Immature natural killer cell (primary cell): ENCODE measurements around the gene APC2. TPM values are rescaled to one million over a fixed set of nuclear protein-coding genes. Genes with fewer than 3 reads are reported as not detected.

Experiments
- DNase-seq, 3 donors: peaks; one replicate each; pipeline ENCODE4 v3.0.0; 2022; ENCODE audit warnings: mixed read lengths in 1 of 3
- H3K27ac Mint-ChIP-seq, 6 donors: one replicate each; pipeline ENCODE4 v1.8.0; 2020; ENCODE audit warnings: mixed read lengths in 6 of 6, mild to moderate bottlenecking in 5 of 6, inconsistent platforms in 4 of 6, moderate library complexity in 3 of 6
- H3K27me3 Mint-ChIP-seq, 3 donors: one replicate each; pipeline ENCODE4 v1.8.0; 2020 to 2021; ENCODE audit warnings: low read depth in 3 of 3, mild to moderate bottlenecking in 3 of 3, mixed read lengths in 3 of 3, moderate library complexity in 3 of 3, inconsistent platforms in 1 of 3
- H3K36me3 Mint-ChIP-seq, 3 donors: one replicate each; pipeline ENCODE4 v1.8.0; 2020; ENCODE audit warnings: mixed read lengths in 3 of 3, inconsistent platforms in 2 of 3, mild to moderate bottlenecking in 2 of 3
- H3K4me1 Mint-ChIP-seq, 2 donors: one replicate each; pipeline ENCODE4 v1.8.0; 2020; ENCODE audit warnings: inconsistent platforms in 2 of 2, mild to moderate bottlenecking in 2 of 2, mixed read lengths in 2 of 2, moderate library complexity in 1 of 2
- H3K4me3 Mint-ChIP-seq, 5 donors: one replicate each; pipeline ENCODE4 v1.8.0; 2020; ENCODE audit warnings: mild to moderate bottlenecking in 5 of 5, mixed read lengths in 5 of 5, inconsistent platforms in 3 of 5, moderate library complexity in 3 of 5
- H3K9me3 Mint-ChIP-seq, 6 donors: one replicate each; pipeline ENCODE4 v1.8.0; 2020; ENCODE audit warnings: mild to moderate bottlenecking in 6 of 6, mixed read lengths in 6 of 6, inconsistent platforms in 4 of 6, moderate library complexity in 3 of 6
- polyA plus RNA-seq, 3 donors: library from polyadenylated mRNA; unstranded; fragments of 300-500 nt; fragmentation: Illumina TruSeq; gene quantifications; one replicate each; pipeline ENCODE4 v1.2.3, GENCODE V29; 2021

Gene APC2
- polyA plus RNA-seq = under 1 TPM in 1 of 3 donors, not detected in 2; 0.06 TPM

DNA sequence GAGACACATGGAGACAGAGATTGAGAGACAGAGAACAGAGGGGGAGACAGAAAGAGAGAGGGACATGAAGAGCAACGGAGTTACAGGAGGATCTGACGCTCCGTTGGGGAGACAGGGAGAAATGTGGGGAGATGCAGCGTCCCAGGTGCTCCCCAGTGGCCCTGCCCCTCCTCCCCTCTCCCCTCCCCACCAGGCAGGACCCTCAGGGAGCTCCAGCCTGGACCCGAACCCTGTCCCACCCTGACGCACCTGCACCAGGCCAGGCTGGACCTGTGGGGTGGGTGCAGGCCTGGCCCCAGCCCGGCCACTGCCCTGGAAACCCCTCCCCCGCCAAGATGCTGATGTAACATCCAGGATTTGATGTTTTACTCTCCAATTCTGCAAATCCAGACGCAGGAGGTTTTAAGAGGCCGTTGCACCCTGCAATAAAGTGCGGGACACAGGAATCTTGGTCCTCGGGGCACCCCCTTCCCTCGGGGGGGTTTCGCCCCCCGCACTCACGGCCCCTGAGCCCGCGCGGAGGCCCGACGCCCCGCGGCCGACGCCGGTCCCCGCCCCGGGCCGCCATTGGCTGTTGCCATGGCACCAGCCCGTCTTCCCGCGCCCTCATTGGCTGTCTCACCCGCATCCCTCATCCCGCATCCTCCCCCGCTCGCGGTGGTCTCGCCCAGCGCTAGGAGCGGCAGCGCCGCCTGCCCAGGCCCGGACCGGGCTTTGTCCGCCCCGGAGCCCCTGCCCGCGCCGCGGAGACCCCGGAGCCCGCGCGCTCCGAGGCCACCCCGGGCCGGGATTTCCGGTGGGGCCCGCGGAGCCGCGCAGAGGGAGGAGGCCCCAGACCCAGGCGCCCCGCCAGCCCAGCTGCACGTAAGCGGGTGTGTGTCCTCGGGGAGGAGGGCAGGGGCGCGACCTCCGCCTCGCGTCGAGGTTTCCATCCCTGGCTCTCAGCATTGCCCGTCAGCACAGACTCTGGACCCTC lies at the start of gene APC2:
Gene APC2 (plus strand): TSS at position 655 of the 976 bp plus-strand sequence. CDS start 2,881 bp downstream, outside the sequence.
- Mint-ChIP-seq H3K27ac (peak within 1 kb of the TSS in 2 of 6 donors; percentile 30 to 45), H3K27me3 (peaks cover 18 to 36% (median 24%) of the 10 kb centered on the region in 3 donors), H3K9me3 (no peaks in the 10 kb centered on the region), H3K36me3 (no peaks in the 10 kb centered on the region), H3K4me1 (peaks cover 21 to 25% of the 10 kb centered on the region in 2 donors), H3K4me3 (peak within 1 kb of the TSS in 3 of 5 donors; percentile 26 to 62 (median 61))
- peak in 2 of 3 donors; percentile 37 to 43 for DNase-seq

- Mint-ChIP-seq H3K27me3 (peaks cover 0 to 5% (median 4%) of the 10 kb centered on the region in 3 donors), H3K27ac (no peak overlapping the region), H3K4me3 (peak overlapping the region; percentile 30 to 71 (median 63)), H3K9me3 (no peaks in the 10 kb centered on the region), H3K36me3 (no peaks in the 10 kb centered on the region), H3K4me1 (peaks cover 11 to 18% of the 10 kb centered on the region in 2 donors)
- no peak for DNase-seq
These were observed 49.4 kb upstream of the APC2 start for GRCh38 chr19:1400281-1401137.

GRCh38 chr19:1401138-1401888 lies 48.6 kb upstream of the APC2 start, which contains the start of gene GAMT:
Gene GAMT (minus strand): TSS chr19:1401542. CDS start chr19:1401476, 66 bp downstream.
- Mint-ChIP-seq H3K4me3 (peak within 1 kb of the TSS; percentile 64 to 84 (median 71)), H3K36me3 (no peaks in the 10 kb centered on the region), H3K9me3 (no peaks in the 10 kb centered on the region), H3K4me1 (peaks cover 12 to 19% of the 10 kb centered on the region in 2 donors), H3K27ac (no peak within 1 kb of the TSS), H3K27me3 (peaks cover 0 to 5% (median 4%) of the 10 kb centered on the region in 3 donors)
- peak; percentile 46 to 54 (median 50) for DNase-seq

DNA sequence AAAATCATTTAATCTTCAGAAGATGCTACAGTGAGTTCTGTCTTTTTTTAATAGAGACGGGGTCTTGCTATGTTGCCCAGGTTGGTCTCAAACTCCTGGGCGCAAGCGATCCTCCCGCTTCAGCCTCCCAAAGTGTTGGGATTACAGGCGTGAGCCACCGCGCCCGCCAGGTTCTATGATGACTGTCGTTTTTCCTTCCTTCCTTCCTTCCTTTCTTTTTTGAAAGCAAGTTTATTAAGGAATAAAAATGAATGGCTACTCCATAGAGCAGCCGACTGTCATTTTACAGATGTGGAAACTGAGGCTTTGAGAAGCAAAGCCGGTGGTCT lies 48.1 kb upstream of the APC2 start:
- H3K4me3 Mint-ChIP-seq = peak overlapping the region; percentile 57 to 75 (median 67)
- peaks cover 17 to 24% of the 10 kb centered on the region in 2 donors for H3K4me1 Mint-ChIP-seq
- peaks cover 2 to 9% (median 4%) of the 10 kb centered on the region in 3 donors for H3K27me3 Mint-ChIP-seq
- DNase-seq = no peak
- H3K27ac Mint-ChIP-seq = no peak overlapping the region
- H3K9me3 Mint-ChIP-seq = no peaks in the 10 kb centered on the region
- no peaks in the 10 kb centered on the region for H3K36me3 Mint-ChIP-seq

DNA sequence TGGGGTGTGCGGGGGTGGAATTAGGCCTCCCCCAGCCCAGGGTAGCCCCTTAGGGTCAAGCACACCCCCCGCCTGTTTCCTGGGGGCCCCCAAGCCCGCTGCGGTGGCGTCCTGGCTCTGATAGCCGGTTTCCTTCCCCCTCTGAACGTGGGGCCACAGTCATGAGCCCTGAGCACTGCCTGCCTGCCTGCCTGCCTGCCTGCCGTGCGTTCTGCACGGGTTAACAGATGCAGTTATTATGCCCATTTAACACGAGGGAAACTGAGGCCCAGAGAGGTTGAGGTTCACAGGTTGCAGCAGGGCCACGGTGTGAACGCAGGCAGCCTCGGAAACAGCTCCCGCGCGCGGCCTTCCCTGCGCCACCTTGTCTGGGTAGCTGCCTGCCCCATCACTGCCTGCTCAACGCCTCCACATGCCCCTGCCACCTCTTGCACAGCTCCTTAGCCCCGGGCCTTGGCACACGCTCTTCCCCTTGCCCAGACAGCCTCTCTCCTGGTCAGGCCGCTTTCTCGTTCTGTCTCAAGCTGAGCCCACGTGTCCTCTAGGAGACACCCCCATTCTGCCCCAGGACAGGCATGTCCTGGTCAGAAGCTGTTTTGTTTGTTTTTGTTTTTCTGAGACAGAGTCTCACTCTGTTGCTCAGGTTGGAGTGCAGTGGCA lies 47.4 kb upstream of the APC2 start:
- no peak for DNase-seq
- Mint-ChIP-seq H3K27me3 (peaks cover 4 to 13% (median 4%) of the 10 kb centered on the region in 3 donors), H3K4me3 (peak overlapping the region; percentile 41 to 84 (median 78)), H3K4me1 (peaks cover 19 to 24% of the 10 kb centered on the region in 2 donors), H3K9me3 (no peaks in the 10 kb centered on the region), H3K27ac (peak overlapping the region in 1 of 6 donors; percentile 57), H3K36me3 (no peaks in the 10 kb centered on the region)

DNA sequence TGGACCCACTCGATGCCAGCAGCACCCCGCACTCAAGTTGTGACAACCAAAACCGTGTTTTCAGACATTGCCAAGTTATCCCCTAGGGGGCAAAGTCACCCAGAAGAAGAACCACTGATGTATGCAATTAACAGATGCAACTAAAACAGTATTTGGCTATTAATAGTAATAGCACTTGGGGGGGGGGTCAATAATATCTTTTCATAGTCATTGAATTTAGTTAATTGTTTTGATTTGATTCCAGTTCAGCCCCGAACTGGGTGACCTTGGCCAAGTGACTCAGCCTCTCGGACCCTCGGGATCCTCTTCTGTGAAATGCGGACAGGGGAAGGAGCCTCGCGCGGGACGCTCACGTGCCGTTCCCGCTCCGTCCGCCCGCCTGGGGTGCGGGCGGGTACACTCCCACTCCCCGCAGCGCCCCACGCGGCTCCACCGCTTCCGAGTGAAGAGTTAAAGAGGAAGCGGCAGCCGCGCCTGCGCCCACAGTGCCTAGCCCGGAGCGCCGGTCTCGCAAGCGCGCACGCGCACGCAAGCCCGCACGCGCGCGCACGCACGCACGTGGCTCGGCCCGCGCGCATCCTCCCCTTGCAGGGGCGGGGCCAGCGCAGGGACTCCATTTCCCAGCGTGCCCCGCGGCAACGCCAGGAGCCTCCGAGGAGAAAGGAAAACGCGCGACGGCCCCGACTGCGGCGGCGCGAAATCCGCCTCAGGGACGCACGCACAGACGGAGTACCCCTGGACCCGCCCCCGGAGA lies 43.0 kb upstream of the APC2 start:
- Mint-ChIP-seq H3K36me3 (peaks cover 0 to 4% (median 0%) of the 10 kb centered on the region in 3 donors), H3K27me3 (peaks cover 11 to 27% (median 14%) of the 10 kb centered on the region in 3 donors), H3K27ac (peak overlapping the region; percentile 70 to 92 (median 78)), H3K4me1 (peaks cover 50 to 53% of the 10 kb centered on the region in 2 donors), H3K9me3 (no peaks in the 10 kb centered on the region), H3K4me3 (peak overlapping the region; percentile 65 to 83 (median 78))
- DNase-seq = peak; percentile 100

DNA sequence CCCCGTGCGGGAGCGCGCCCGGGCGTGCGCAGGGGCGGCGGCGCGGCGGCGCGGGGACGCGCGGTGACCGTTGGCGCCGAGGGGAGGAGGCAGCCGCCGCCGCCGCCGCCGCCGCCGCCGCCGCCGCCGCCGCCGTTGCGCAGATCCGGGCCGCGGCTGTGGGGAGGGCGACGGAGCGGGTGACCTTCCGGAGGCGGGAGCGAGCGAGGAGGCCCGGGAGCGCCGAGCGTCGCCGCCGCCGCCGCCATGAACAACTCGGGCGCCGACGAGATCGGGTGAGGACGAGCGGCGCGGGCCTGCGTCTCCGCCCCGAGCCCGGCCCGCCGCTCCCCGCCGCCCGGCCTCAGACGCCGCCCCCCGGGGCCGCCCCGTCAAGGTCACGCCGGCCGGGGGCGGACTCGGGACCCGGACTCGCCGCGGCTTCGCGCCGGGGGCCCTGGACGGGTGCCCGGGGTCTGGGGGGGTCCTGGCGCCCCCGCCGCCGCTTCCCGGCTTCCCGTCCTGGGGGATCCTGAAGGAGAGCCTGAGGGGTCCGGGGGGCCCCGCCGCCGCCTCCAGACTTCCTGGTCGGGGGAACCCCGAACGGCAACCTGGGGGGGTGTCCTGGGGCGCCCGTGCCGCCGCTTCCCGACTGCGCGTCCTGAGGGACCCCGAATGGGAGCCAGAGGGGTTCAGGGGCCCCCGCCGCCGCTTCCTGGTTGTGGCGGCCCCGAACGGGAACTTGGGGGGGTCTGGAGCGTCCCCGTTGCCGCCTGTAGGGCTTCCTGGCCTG lies 42.2 kb upstream of the APC2 start, which contains the start of gene DAZAP1:
Gene DAZAP1 (plus strand): TSS at position 59 of the 772 bp plus-strand sequence. CDS start 188 bp downstream, at position 247.
- H3K4me3 Mint-ChIP-seq = peak within 1 kb of the TSS; percentile 76 to 96 (median 94)
- H3K36me3 Mint-ChIP-seq = peaks cover 0 to 4% (median 0%) of the 10 kb centered on the region in 3 donors
- peaks cover 54 to 55% of the 10 kb centered on the region in 2 donors for H3K4me1 Mint-ChIP-seq
- no peaks in the 10 kb centered on the region for H3K9me3 Mint-ChIP-seq
- H3K27ac Mint-ChIP-seq = peak within 1 kb of the TSS; percentile 70 to 98 (median 86)
- DNase-seq = no peak
- H3K27me3 Mint-ChIP-seq = peaks cover 11 to 29% (median 13%) of the 10 kb centered on the region in 3 donors

DNA sequence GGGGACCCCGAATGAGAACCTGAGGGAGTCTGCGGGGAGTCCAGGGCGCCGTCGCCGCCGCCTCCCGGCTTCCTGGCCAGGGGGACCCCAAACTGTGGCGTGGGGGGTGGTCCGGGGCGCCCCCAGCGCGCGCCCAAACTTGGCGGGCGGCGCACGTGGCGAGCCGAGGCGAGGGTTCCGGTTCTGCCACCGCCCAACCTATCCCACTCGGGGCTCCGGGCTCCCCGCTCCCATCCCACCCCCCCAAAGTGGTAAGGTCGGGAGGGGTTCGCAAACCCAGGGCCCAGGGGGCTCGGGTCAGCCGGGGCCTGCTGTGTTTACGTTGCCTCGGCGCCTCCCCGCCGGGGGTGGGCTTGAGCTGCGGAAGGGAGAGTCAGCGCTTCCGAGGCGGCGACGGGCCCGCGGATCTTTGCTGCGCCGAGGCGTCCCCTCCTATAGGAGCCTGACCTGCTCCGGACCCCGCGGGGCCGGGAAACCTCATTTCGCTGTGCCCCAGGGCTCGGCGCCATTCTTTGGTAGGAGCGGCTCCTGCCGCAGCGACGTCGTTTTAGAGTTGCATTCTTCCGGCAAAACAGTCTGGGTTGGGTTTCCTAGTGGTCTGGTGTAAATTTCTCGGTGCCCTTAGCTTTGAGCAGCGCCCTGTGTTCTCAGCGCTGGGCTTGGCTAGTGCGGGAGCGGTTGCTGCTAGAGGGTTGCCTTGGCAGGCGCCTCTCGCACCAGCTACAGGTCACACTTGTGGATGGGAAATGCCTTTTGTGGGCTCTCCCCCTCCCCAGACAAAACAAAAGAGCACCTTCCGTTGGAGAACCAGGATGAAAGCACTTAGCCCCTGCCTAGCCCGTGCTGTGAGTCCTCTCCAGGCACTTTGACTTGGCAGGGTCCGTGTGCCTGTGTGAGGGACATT lies 41.4 kb upstream of the APC2 start:
- Mint-ChIP-seq H3K4me1 (peaks cover 56 to 57% of the 10 kb centered on the region in 2 donors), H3K9me3 (no peaks in the 10 kb centered on the region)

GRCh38 chr19:1409204-1410005 lies 40.5 kb upstream of the APC2 start:
- peaks cover 63 to 64% of the 10 kb centered on the region in 2 donors for H3K4me1 Mint-ChIP-seq
- DNase-seq = peak in 1 of 3 donors; percentile 14
- H3K27ac Mint-ChIP-seq = peak overlapping the region; percentile 96 to 98 (median 97)

More for the DNA sequence above, 41.4 kb upstream of the APC2 start:
- Mint-ChIP-seq H3K4me3 (peak overlapping the region; percentile 94 to 97 (median 96)), H3K27ac (peak overlapping the region; percentile 95 to 98 (median 96)), H3K36me3 (peaks cover 0 to 4% (median 0%) of the 10 kb centered on the region in 3 donors), H3K27me3 (peaks cover 11 to 33% (median 11%) of the 10 kb centered on the region in 3 donors)
- DNase-seq = peak; percentile 74 to 81 (median 79)

More at GRCh38 chr19:1409204-1410005, 40.5 kb upstream of the APC2 start:
- Mint-ChIP-seq H3K27me3 (peaks cover 11 to 35% (median 12%) of the 10 kb centered on the region in 3 donors), H3K36me3 (peaks cover 0 to 4% (median 0%) of the 10 kb centered on the region in 3 donors), H3K9me3 (no peaks in the 10 kb centered on the region), H3K4me3 (peak overlapping the region; percentile 94 to 97 (median 96))
